Thoracic aorta (tissue), 2 donors: ENCODE data around the gene ZBTB7A. TPM values are rescaled to one million over a fixed set of nuclear protein-coding genes. Genes with fewer than 3 reads are reported as not detected.
A peak's percentile ranks its signal among the peaks of the same experiment; 100 is the strongest.

Source experiments
- ATAC-seq: fragments of 150-250 bp; one replicate; pipeline ENCODE4 v1.8.0; 2017; ENCODE audit warnings: low read depth; ENCODE audit not compliant: insufficient number of reproducible peaks, low FRiP score
- DNase-seq: peaks from one replicate; pipeline ENCODE4 v3.0.0-alpha.2; 2020; ENCODE audit warnings: low spot score
- H3K27ac ChIP-seq, 2 donors: fragments of 200-600 bp; sonication (generic); 1 replicate in 1 of 2; 2 replicates in 1 of 2; pipeline ENCODE4 v1.5.1; 2016; ENCODE audit warnings: mild to moderate bottlenecking in 2 of 2, moderate library complexity in 2 of 2
- H3K27me3 ChIP-seq: fragments of 200-600 bp; sonication (generic); replicated peaks from 2 replicates; pipeline ENCODE4 v1.6.0; 2016; ENCODE audit warnings: mild to moderate bottlenecking; ENCODE audit not compliant: insufficient read depth
- H3K36me3 ChIP-seq: fragments of 200-600 bp; sonication (generic); one replicate; pipeline ENCODE4 v1.5.1; 2016
- H3K4me1 ChIP-seq, 2 donors: fragments of 200-600 bp; sonication (generic); 1 replicate in 1 of 2; 2 replicates in 1 of 2; pipeline versions ENCODE4 v1.5.1 to v1.6.0; 2016; ENCODE audit warnings: low read depth in 2 of 2, mild to moderate bottlenecking in 1 of 2; ENCODE audit not compliant: control insufficient read depth in 1 of 2
- H3K4me3 ChIP-seq: fragments of 200-600 bp; sonication (generic); 2 replicates; pipeline ENCODE4 v1.5.1; 2016; ENCODE audit warnings: mild to moderate bottlenecking
- H3K9me3 ChIP-seq: fragments of 200-600 bp; sonication (generic); 2 replicates; pipeline ENCODE4 v1.5.1; 2016
- CTCF ChIP-seq: fragments of 200-600 bp; sonication (generic); IDR thresholded peaks from one replicate; pipeline ENCODE4 v1.5.1; 2019; ENCODE audit warnings: antibody characterized with exemption
- total RNA-seq, 2 donors: library from RNA; depleted of rRNA; stranded (reverse); fragments of >200 nt; gene quantifications; one replicate each; pipeline versions ENCODE4 v1.1.0 to v1.2.3, GENCODE V29; 2016

The ZBTB7A gene
- 10 to 100 TPM; 85.1 to 91.9 TPM for total RNA-seq

GRCh38 chr19:4066682-4067395 is at the start of gene ZBTB7A:
TSS of gene ZBTB7A (minus strand) at chr19:4066899. CDS start at chr19:4055232, 11,667 bp downstream.
- Histone ChIP-seq H3K4me3 (peak within 1 kb of the TSS; percentile 99), H3K4me1 (peaks cover 22 to 28% of the 10 kb centered on the region in 2 donors), H3K27ac (peak within 1 kb of the TSS; percentile 79 to 88), H3K27me3 (no peaks in the 10 kb centered on the region), H3K36me3 (no peaks in the 10 kb centered on the region), H3K9me3 (no peaks in the 10 kb centered on the region)
- peak; percentile 80 for DNase-seq
- ATAC-seq = peak; percentile 55
- no peak for TF ChIP-seq CTCF

GRCh38 chr19:4115818-4116385 is 49.2 kb upstream of the ZBTB7A start:
- no peak for TF ChIP-seq CTCF
- H3K27ac ChIP-seq = no peak overlapping the region
- DNase-seq = no peak

GRCh38 chr19:4115050-4115817 is 48.5 kb upstream of the ZBTB7A start:
- DNase-seq (no peak), ATAC-seq (no peak)
- H3K4me1 ChIP-seq = no peaks in the 10 kb centered on the region
- H3K9me3 ChIP-seq = no peaks in the 10 kb centered on the region
- TF ChIP-seq CTCF = no peak
- H3K27me3 ChIP-seq = no peaks in the 10 kb centered on the region
- H3K27ac ChIP-seq = no peak overlapping the region
- peaks cover 38% of the 10 kb centered on the region for H3K36me3 ChIP-seq
- no peak overlapping the region for H3K4me3 ChIP-seq

More at GRCh38 chr19:4115818-4116385, 49.2 kb upstream of the ZBTB7A start:
- Histone ChIP-seq H3K36me3 (peaks cover 33% of the 10 kb centered on the region), H3K27me3 (no peaks in the 10 kb centered on the region), H3K4me3 (no peak overlapping the region), H3K9me3 (no peaks in the 10 kb centered on the region), H3K4me1 (peaks cover 0 to 5% of the 10 kb centered on the region in 2 donors)
- no peak for ATAC-seq

- H3K27me3 ChIP-seq = no peaks in the 10 kb centered on the region
- H3K4me3 ChIP-seq = no peak overlapping the region
- H3K36me3 ChIP-seq = peaks cover 43% of the 10 kb centered on the region
- TF ChIP-seq CTCF = no peak
- H3K4me1 ChIP-seq = no peaks in the 10 kb centered on the region
- ATAC-seq (no peak), DNase-seq (no peak)
- no peaks in the 10 kb centered on the region for H3K9me3 ChIP-seq
- H3K27ac ChIP-seq = no peak overlapping the region
Measured at GRCh38 chr19:4114181-4114580, 47.5 kb upstream of the ZBTB7A start.

GRCh38 chr19:4113398-4114088 is 46.8 kb upstream of the ZBTB7A start:
- no peak for DNase-seq
- Histone ChIP-seq H3K27me3 (no peaks in the 10 kb centered on the region), H3K27ac (no peak overlapping the region), H3K9me3 (no peaks in the 10 kb centered on the region), H3K4me1 (no peaks in the 10 kb centered on the region), H3K36me3 (peaks cover 44% of the 10 kb centered on the region), H3K4me3 (no peak overlapping the region)
- ATAC-seq = no peak
- TF ChIP-seq CTCF = no peak
